Measurements from ENCODE around the gene EFCAB6.

DNA sequence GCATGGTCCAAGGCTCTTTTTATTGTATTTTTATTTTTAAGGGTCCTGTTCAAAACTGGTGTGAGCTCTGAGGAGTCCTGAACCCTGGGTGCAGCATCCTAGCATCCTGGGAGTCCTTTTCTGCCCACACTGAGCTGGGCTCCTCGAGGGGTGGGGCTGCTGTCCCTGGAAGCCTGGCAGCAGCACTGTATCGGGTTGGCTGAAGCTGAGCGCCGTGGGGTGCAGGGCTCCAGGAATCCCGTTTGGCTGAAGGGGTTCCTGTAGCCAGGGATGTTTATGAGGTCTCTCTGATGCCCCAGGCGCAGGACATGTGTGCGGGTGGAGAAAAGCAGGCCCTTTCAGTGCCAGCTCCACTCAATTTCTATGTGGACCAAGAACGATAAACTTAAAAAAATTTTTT, 304.9 kb downstream of the EFCAB6 start:
- TF ChIP-seq, protein P1, sequence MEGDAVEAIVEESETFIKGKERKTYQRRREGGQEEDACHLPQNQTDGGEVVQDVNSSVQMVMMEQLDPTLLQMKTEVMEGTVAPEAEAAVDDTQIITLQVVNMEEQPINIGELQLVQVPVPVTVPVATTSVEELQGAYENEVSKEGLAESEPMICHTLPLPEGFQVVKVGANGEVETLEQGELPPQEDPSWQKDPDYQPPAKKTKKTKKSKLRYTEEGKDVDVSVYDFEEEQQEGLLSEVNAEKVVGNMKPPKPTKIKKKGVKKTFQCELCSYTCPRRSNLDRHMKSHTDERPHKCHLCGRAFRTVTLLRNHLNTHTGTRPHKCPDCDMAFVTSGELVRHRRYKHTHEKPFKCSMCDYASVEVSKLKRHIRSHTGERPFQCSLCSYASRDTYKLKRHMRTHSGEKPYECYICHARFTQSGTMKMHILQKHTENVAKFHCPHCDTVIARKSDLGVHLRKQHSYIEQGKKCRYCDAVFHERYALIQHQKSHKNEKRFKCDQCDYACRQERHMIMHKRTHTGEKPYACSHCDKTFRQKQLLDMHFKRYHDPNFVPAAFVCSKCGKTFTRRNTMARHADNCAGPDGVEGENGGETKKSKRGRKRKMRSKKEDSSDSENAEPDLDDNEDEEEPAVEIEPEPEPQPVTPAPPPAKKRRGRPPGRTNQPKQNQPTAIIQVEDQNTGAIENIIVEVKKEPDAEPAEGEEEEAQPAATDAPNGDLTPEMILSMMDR (IDR thresholded peaks at IDR 0.05) = no peak
- no peak for TF ChIP-seq POLR2A (IDR thresholded peaks at IDR 0.05)

All from adrenal gland (tissue), 5 donors.